Measurements from ENCODE around the gene RIMBP2.
"Not testable (repeated sequence)": the region's sequence is repeated elsewhere in the genome, so short reads cannot be mapped to it uniquely, and the experiment has no call there.

RIMBP2 gene

DNA sequence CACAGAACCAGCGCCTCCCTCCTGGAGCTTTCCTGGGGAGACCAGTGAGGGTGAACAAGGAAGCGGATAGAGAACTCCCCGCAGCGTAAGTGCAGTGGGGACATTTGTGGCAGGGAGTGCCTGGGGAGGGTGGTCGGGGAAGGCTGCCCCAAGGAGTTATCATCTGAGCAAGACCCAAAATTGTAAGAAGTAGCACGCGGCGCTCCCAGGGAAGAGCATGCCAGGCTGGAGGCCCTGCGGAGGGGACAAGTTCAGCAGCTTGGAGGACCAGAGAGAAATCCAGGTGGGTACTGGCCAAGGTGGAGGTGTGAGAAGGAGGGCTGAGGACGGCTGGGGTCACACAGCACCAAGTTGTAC is 46.2 kb upstream of the RIMBP2 start:
- TF ChIP-seq, protein P1, sequence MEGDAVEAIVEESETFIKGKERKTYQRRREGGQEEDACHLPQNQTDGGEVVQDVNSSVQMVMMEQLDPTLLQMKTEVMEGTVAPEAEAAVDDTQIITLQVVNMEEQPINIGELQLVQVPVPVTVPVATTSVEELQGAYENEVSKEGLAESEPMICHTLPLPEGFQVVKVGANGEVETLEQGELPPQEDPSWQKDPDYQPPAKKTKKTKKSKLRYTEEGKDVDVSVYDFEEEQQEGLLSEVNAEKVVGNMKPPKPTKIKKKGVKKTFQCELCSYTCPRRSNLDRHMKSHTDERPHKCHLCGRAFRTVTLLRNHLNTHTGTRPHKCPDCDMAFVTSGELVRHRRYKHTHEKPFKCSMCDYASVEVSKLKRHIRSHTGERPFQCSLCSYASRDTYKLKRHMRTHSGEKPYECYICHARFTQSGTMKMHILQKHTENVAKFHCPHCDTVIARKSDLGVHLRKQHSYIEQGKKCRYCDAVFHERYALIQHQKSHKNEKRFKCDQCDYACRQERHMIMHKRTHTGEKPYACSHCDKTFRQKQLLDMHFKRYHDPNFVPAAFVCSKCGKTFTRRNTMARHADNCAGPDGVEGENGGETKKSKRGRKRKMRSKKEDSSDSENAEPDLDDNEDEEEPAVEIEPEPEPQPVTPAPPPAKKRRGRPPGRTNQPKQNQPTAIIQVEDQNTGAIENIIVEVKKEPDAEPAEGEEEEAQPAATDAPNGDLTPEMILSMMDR (IDR thresholded peaks at IDR 0.05): no peak
- Histone ChIP-seq H3K27ac (no peak overlapping the region), H3K9ac (no peak overlapping the region), H3K27me3 (ENCODE audit: control insufficient read depth, insufficient read depth, low read length) (no peaks in the 10 kb centered on the region), H3K4me3 (ENCODE audit: low read depth, low read length) (no peak overlapping the region), H3K9me3 (ENCODE audit: control insufficient read depth, low read length) (no peaks in the 10 kb centered on the region), H3K4me2 (ENCODE audit: low read length) (no peak overlapping the region), H3K79me2 (no peaks in the 10 kb centered on the region), H2AFZ (no peak overlapping the region), H3K4me1 (no peaks in the 10 kb centered on the region), H3K36me3 (ENCODE audit: control insufficient read depth, insufficient read depth, low read length) (no peaks in the 10 kb centered on the region)

DNA sequence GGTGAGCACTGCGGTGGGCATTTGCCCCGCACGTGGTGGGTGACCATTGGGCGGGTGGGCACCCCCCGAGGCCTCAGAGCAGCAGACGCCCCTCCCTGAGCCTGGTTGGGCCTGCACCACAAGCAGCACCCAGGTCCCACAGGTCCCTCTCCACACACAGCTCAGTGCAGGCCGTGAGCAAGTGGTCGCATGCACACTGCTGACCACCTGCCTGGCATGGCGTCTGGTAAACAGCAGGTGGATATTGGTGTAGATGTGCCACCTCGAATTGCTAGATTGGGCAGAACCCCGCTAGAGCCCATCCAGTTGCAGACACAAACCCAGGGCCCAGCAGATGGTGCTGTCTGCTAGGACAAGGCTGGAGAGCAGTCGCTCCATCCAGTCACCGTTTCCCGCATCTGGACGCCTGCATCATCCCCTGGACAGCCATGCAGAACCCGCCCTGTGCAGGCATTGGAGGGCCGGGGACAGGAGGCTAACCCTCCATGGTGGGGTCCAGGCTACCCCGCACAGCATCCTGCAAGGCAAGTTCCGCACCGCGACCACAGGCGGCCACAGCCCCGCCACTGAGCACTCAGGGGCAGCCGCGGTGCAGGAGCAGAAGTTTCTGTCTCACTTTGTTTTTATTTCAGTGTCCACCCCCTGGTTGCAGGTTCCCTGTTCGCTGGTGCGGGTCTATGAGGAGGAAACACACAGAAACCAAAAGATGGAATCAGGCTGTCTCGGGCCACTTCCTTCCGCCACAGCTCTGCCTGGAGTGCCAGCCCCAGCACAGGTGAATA is 45.6 kb upstream of the RIMBP2 start:
- H3K4me2 ChIP-seq (ENCODE audit: low read length): no peak overlapping the region
- no peaks in the 10 kb centered on the region for H3K36me3 ChIP-seq (ENCODE audit: control insufficient read depth, insufficient read depth, low read length)
- TF ChIP-seq, protein P1 (IDR thresholded peaks at IDR 0.05): peak; percentile 61
- no peaks in the 10 kb centered on the region for H3K27me3 ChIP-seq (ENCODE audit: control insufficient read depth, insufficient read depth, low read length)
- H3K9me3 ChIP-seq (ENCODE audit: control insufficient read depth, low read length): no peaks in the 10 kb centered on the region
- H3K79me2 ChIP-seq: no peaks in the 10 kb centered on the region
- no peak overlapping the region for H3K9ac ChIP-seq
- no peak overlapping the region for H3K27ac ChIP-seq
- H3K4me1 ChIP-seq: no peaks in the 10 kb centered on the region
- H2AFZ ChIP-seq: no peak overlapping the region
- no peak overlapping the region for H3K4me3 ChIP-seq (ENCODE audit: low read depth, low read length)

DNA sequence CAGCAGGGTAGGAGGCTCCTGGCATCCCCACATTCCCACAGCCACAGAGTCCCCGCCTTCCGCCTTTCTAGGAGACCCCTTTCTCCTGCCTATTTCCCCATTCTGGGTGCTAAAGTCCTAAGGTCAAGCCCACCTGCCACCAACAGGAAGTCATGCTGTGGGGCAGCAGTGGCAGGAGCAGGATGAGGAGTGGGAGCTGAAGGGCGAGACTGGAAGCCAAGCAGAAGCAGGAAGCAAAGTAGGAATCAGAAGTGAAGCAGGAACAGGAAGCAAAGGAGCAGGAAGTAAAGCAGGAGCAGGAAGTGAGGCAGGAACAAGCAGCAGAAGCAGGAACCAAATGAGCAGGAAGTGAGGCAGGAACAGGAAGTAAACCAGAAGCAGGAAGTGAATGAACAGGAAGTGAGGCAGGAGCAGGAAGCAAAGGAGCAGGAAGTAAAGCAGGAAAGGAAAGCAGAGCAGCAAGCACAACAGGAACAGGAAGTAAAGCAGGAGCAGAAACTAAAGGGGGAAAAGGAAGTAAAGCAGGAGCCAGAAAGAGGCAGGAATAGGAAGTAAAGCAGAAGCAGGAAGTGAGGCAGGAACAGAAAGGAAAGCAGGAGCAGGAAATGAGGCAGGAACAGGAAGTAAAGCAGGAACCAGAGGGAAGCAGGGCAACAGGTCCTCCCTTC is 38.3 kb upstream of the RIMBP2 start:
- no peak overlapping the region for H2AFZ ChIP-seq
- H3K4me3 ChIP-seq (ENCODE audit: low read depth, low read length): no peak overlapping the region
- H3K9me3 ChIP-seq (ENCODE audit: control insufficient read depth, low read length): no peaks in the 10 kb centered on the region
- H3K27me3 ChIP-seq (ENCODE audit: control insufficient read depth, insufficient read depth, low read length): no peaks in the 10 kb centered on the region
- H3K79me2 ChIP-seq: no peaks in the 10 kb centered on the region
- H3K4me1 ChIP-seq: no peaks in the 10 kb centered on the region
- H3K36me3 ChIP-seq (ENCODE audit: control insufficient read depth, insufficient read depth, low read length): no peaks in the 10 kb centered on the region
- no peak overlapping the region for H3K27ac ChIP-seq
- TF ChIP-seq, protein P1 (IDR thresholded peaks at IDR 0.05): no peak
- no peak overlapping the region for H3K4me2 ChIP-seq (ENCODE audit: low read length)
- no peak overlapping the region for H3K9ac ChIP-seq

DNA sequence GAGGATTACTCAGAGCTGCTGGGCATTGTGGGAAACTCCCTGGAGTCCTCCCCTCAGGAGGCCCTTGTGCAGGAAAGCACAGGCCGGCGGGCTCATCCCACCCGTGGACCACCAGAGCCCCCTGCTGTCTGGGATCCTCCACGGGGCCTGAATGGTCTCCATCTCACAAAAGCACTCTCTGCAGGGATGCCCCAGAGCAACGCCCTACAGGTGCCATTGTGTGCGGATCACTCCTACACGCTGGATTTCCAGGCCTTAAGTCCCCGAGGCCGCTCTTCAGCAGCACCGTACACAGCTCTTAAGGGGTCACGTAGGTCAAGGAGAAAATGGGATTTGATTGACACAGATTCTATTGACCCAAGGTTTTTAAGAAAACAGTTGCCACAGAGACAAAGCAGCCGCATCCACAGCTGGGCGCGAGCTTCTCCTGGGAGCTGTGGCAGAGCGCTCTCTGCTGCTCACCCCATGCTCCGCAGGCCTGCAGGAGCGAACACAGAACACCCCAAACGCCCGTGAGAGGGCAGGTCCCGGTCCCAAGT is 36.7 kb upstream of the RIMBP2 start:
- Histone ChIP-seq H3K36me3 (ENCODE audit: control insufficient read depth, insufficient read depth, low read length) (no peaks in the 10 kb centered on the region), H3K4me2 (ENCODE audit: low read length) (no peak overlapping the region), H3K4me3 (ENCODE audit: low read depth, low read length) (no peak overlapping the region), H3K27ac (no peak overlapping the region), H2AFZ (no peak overlapping the region), H3K79me2 (no peaks in the 10 kb centered on the region), H3K27me3 (ENCODE audit: control insufficient read depth, insufficient read depth, low read length) (no peaks in the 10 kb centered on the region), H3K9me3 (ENCODE audit: control insufficient read depth, low read length) (no peaks in the 10 kb centered on the region), H3K4me1 (peaks cover 5% of the 10 kb centered on the region), H3K9ac (no peak overlapping the region)
- TF ChIP-seq, protein P1 (IDR thresholded peaks at IDR 0.05): no peak

DNA sequence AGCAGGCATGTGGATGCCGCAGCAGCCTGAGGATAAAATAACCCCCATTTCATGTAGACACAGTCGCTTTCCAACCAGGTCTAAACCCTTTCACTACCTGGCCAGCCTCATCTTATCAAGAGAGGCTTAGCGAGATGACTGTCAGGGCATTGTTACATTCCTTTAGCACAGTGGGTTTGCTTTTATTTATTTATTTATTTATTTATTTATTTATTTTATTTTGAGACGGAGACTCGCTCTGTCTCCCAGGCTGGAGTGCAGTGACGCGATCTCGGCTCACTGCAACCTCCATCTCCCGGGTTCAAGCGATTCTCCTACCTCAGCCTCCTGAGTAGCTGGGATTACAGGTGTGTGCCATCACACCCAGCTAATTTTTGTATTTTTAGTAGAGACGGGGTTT is 35.9 kb upstream of the RIMBP2 start:
- not testable (repeated sequence) for H2AFZ ChIP-seq; H3K79me2 ChIP-seq; H3K27ac ChIP-seq; H3K36me3 ChIP-seq (ENCODE audit: control insufficient read depth, insufficient read depth, low read length); H3K9me3 ChIP-seq (ENCODE audit: control insufficient read depth, low read length); H3K4me2 ChIP-seq (ENCODE audit: low read length); H3K4me3 ChIP-seq (ENCODE audit: low read depth, low read length); H3K27me3 ChIP-seq (ENCODE audit: control insufficient read depth, insufficient read depth, low read length); H3K4me1 ChIP-seq; H3K9ac ChIP-seq

All from parathyroid adenoma (tissue), 2 donors.